ENCODE data around the gene DQX1.

The DQX1 gene

GRCh38 chr2:74532222-74532621 lies 6.2 kb upstream of the DQX1 start:
- Histone ChIP-seq H2AFZ (no peak overlapping the region), H3K4me1 (peaks cover 5% of the 10 kb centered on the region), H3K27ac (no peak overlapping the region), H3K4me2 (ENCODE audit: low read length) (no peak overlapping the region), H3K36me3 (ENCODE audit: control insufficient read depth, insufficient read depth, low read length) (no peaks in the 10 kb centered on the region), H3K27me3 (ENCODE audit: control insufficient read depth, insufficient read depth, low read length) (no peaks in the 10 kb centered on the region), H3K9me3 (ENCODE audit: control insufficient read depth, low read length) (no peaks in the 10 kb centered on the region), H3K79me2 (peaks cover 7% of the 10 kb centered on the region), H3K4me3 (ENCODE audit: low read depth, low read length) (no peak overlapping the region), H3K9ac (no peak overlapping the region)
- TF ChIP-seq CTCF (IDR thresholded peaks at IDR 0.05): peak; percentile 27

- H3K9me3 ChIP-seq (ENCODE audit: control insufficient read depth, low read length): no peaks in the 10 kb centered on the region
- H3K36me3 ChIP-seq (ENCODE audit: control insufficient read depth, insufficient read depth, low read length): no peaks in the 10 kb centered on the region
- H3K9ac ChIP-seq: no peak overlapping the region
- H2AFZ ChIP-seq: no peak overlapping the region
- H3K27ac ChIP-seq: no peak overlapping the region
- peaks cover 7% of the 10 kb centered on the region for H3K79me2 ChIP-seq
- H3K4me3 ChIP-seq (ENCODE audit: low read depth, low read length): no peak overlapping the region
- no peak overlapping the region for H3K4me2 ChIP-seq (ENCODE audit: low read length)
- peaks cover 5% of the 10 kb centered on the region for H3K4me1 ChIP-seq
- no peaks in the 10 kb centered on the region for H3K27me3 ChIP-seq (ENCODE audit: control insufficient read depth, insufficient read depth, low read length)
- TF ChIP-seq CTCF (IDR thresholded peaks at IDR 0.05): no peak
Observed at GRCh38 chr2:74531666-74532065, 5.6 kb upstream of the DQX1 start.

- Histone ChIP-seq H3K4me1 (peaks cover 5% of the 10 kb centered on the region), H3K27ac (peak overlapping the region; percentile 82), H3K4me2 (ENCODE audit: low read length) (peak overlapping the region; percentile 85), H3K36me3 (ENCODE audit: control insufficient read depth, insufficient read depth, low read length) (no peaks in the 10 kb centered on the region), H3K9me3 (ENCODE audit: control insufficient read depth, low read length) (no peaks in the 10 kb centered on the region), H3K9ac (no peak overlapping the region), H2AFZ (peak overlapping the region; percentile 95), H3K79me2 (peaks cover 7% of the 10 kb centered on the region), H3K4me3 (ENCODE audit: low read depth, low read length) (peak overlapping the region; percentile 83), H3K27me3 (ENCODE audit: control insufficient read depth, insufficient read depth, low read length) (no peaks in the 10 kb centered on the region)
- TF ChIP-seq CTCF (IDR thresholded peaks at IDR 0.05): no peak
Observed at GRCh38 chr2:74530239-74531187, 4.5 kb upstream of the DQX1 start.

- Histone ChIP-seq H3K79me2 (peaks cover 7% of the 10 kb centered on the region), H3K4me3 (ENCODE audit: low read depth, low read length) (peak within 1 kb of the TSS; percentile 83), H3K27ac (peak within 1 kb of the TSS; percentile 82), H3K4me1 (peaks cover 5% of the 10 kb centered on the region), H3K27me3 (ENCODE audit: control insufficient read depth, insufficient read depth, low read length) (no peaks in the 10 kb centered on the region), H3K36me3 (ENCODE audit: control insufficient read depth, insufficient read depth, low read length) (no peaks in the 10 kb centered on the region), H3K9me3 (ENCODE audit: control insufficient read depth, low read length) (no peaks in the 10 kb centered on the region), H2AFZ (peak within 1 kb of the TSS; percentile 97), H3K4me2 (ENCODE audit: low read length) (peak within 1 kb of the TSS; percentile 100), H3K9ac (peak within 1 kb of the TSS; percentile 78)
- no peak for TF ChIP-seq CTCF (IDR thresholded peaks at IDR 0.05)
Observed at GRCh38 chr2:74529357-74530238, 3.6 kb upstream of the DQX1 start, which contains the start of the genes AUP1 and HTRA2. Gene AUP1 (minus strand): TSS chr2:74529706. CDS start chr2:74529629, 77 bp downstream. Gene HTRA2 (plus strand): TSS chr2:74529933. CDS start chr2:74530007, 74 bp downstream.

Measured in parathyroid adenoma (tissue), 2 donors.